Measurements from ENCODE around the gene IL23R.
A peak's percentile ranks its signal among the peaks of the same experiment; 100 is the strongest.
"Not testable (repeated sequence)": the region's sequence is repeated elsewhere in the genome, so short reads cannot be mapped to it uniquely, and the experiment has no call there.

Gene IL23R

DNA sequence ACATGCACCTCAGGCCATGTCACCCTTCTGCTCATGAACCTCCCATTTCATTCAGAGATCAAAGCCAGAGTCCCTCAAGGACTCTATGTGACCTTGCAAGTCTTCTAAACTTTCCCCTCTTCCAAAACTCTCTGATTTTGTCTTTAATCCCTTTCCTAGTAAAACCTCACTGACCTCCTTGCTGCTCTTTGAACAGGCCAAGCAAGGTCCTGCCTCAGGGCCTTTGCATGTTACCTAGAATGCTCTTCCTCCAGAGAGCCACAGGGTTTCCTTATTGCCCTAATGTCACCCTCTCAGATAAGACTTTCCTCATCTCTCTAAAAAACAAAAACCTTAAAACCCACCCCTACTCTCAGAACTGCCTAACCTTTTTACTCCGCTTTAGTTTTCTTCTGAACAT is 26.6 kb downstream of the IL23R start:
- DNase-seq (ENCODE audit: low spot score), result no peak

DNA sequence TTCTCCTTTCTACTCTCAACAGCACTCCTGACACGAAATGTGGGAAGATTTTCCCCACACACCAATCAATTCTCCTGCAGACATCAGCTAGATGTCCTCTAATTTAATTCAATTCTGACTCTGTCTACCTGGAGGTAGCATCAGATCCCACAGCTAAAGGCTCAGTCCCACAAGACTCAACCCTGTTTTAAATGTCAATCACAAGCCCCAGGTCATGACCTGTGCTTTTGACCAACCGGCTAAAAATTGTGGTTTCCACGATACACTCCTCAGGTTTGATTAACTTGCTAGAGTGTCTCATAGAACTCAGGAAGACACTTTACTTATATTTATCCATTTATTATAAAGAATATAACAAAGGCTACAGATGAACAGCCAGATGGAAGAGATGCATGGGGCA is 27.4 kb downstream of the IL23R start:
- no peak for DNase-seq (ENCODE audit: low spot score)

DNA sequence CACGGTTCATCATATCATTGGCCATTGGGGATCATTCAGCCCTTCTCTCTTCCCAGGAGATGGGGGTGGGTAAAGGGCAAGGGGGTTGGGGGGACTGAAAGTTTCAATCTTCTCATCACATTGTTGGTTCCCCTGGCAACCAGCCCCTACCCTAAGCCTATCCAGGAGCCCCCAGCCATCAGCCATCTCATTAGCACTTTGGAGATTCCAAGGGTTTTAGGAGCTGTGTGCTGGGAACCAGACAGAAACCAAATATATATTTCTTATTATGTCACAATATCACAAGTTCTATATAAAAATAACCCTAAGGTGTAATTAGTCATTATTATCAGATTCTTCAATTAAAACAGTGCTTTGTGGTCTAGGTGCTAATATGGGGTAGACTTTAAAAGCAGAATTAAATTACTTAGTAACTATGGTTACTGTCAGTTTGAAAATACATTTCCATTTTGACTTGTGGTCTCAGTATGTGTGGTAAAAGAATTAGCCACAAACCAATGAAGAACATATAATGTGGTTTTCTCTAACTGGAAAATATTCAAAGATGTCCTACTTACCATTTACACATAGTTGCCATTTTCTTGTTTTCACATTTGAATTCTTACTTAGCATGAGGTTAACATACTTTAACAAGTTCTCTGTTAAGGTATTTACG is 28.1 kb downstream of the IL23R start:
- DNase-seq (ENCODE audit: low spot score), result no peak

DNA sequence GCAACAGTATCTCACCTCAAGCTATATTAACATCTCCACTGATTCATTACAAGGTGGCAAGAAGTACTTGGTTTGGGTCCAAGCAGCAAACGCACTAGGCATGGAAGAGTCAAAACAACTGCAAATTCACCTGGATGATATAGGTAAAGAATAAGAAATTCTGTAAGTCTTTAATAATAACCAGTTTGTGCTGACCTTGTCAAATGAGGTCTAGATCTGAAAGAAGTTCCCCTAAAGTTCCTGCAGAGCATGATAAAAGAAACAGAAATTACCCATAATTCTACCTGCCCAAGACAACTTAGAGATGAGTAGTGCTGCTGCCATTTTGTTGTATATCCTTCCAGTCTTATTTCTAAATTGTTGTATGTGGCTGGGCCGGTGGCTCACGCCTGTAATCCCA is 34.5 kb downstream of the IL23R start:
- DNase-seq (ENCODE audit: low spot score), result no peak

DNA sequence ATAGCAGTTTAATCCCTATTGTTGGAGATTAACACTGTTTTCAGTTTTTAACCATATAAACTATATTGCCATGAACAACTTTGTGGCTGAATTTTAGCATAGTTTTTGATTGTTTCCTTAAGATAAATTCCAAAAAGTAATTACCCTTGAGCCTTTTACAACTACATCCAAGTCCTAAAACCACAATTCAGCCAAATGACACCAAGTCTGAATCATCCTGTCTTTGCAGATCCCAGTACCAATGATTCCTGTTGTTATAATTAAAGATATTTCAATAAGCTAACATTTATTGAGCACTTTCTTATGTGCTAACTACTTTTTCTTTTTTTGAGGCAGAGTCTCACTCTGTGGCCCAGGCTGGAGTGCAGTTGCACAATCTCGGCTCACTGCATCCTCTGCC is 35.6 kb downstream of the IL23R start:
- DNase-seq (ENCODE audit: low spot score), result no peak

DNA sequence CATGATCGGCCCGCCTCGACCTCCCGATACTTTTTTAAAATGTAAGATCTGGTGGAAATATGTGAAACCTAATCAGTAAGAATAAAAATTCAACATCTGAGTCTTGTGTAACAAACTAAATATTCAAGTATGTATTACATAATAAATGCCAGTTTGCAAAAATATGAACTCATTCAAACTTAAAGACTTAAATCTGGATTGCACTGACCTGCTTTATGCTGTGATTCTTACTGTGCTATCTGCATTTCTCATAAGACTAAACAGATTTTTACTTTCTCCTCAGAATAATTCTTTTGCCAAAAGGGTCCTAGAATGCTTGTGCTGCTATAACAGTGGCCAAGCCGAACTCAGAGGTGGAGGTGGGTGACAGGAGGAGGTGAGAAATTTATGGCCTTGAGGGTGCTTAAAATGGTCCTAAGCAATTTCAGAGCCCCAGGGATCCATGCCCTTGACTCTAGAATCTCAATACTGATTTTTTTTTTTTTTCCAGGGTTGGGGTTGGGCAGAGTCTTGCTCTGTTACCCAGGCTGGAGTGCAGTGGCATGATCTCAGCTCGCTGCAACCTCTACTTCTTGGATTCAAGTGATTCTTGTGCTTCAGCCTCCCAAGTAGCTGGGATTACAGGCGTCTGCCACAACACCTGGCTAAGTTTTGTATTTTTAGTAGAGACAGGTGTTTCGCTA is 38.2 kb downstream of the IL23R start:
- DNase-seq (ENCODE audit: low spot score), result no peak

DNA sequence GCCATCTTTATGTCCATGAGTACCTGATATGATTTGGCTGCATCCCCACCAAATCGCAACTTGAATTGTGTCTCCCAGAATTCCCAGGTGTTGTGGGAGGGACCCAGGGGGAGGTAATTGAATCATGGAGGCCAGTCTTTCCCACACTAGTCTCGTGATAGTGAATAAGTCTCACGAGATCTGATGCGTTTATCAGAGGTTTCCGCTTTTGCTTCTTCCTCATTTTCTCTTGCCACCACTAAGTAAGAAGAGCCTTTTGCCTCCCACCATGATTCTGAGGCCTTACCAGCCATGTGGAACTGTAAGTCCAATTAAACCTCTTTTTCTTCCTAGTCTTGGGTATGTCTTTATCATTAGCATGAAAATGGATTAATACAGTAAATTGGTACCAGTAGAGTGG is 41.1 kb downstream of the IL23R start:
- DNase-seq (ENCODE audit: low spot score), result not testable (repeated sequence)

DNA sequence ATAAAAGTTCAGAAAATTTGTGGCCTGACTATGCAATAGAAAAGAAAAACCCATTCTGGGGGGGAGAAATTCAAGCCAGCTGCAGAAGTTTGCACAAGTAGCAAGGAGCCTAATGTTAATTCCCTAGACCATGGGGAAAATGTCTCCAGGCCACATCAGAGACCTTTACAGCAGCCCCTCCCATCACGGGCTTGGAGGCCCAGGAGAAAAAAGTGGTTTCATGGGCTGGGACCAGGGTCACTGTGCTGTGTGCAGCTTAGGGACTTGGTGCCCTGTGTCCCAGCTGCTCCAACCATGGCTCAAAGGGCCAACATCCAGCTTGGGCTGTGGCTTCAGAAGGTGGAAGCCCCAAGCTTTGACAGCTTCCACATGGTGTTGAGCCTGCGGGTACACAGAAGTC is 42.0 kb downstream of the IL23R start:
- no peak for DNase-seq (ENCODE audit: low spot score)

DNA sequence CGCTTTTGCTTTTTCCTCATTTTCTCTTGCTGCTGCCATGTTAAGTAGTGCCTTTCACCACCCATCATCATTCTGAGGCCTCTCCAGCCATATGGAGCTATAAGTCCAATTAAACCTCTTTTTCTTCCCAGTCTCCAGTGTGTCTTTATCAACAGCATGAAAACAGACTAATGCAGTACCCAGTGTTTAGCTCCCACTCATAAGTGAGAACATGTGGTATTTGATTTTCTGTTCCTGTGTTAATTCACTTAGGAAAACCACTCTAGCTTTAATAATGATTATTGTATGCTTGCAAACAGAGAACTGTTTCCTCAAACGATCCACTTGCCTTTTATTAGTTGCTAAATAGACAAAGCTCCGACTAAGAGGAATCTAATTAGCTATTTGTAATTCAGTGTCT is 43.3 kb downstream of the IL23R start:
- no peak for DNase-seq (ENCODE audit: low spot score)

DNA sequence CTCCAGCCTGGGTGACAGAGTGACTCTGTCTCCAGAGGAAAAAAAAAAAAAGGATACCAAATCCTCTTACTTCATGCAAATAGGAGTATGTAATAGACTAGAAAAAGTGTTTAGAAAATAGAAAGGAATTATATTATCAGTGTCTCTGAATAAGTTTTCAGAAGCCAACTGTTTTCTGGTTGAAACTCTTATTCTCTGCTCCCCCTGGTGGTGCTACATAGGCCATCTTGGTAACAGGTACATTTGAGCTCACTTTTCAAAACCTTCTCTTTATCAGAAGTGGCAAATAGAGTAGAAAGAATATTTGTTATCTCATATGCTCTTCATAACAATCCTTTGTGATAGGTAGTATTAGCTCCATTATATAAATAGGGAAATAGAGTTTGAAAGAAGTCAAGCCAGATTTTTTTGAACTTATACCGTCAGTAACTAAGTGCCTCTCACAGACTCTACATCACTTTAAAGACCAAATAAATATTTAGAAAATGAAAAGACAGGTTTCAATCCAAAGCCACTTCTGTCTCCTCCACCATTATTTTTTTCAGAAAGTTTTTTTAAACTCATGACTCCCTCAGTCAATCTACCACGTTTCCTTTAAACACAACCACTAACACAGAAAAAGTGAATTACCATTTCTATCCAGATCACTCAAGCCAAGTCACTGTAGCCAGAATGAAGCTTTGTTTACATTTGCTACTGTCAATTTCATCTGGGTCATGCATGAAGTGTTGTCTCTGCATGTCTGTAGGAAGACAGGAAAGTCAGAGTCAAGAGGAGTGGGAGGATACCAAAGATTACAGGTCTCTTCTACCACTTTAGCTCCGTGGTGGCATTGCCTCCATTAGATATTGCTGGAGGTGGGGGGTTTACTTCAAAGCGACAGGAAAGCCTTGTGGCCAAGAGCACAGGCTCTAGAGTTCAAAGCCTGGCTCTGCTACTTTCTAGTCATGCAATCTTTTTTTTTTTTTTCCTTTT is 45.6 kb downstream of the IL23R start:
- DNase-seq (ENCODE audit: low spot score), result no peak

DNA sequence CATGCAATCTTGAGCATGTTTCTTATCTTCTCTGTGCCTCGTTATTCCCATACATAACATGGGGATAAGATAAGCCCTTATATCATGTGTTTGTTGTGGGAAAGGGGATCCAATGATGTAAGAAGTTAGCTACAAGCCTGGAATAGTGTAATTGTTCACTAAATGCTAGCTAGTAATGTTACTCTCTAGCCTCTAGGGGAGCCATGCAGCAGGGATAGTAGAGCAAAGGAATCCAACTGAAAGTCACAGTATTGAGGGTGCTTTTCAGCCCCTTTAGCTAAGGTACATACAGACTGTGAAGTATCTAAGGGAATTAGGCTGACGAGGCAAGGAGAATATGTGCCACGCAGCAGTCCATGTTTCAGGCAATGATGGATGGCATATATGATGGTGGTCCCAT is 46.9 kb downstream of the IL23R start:
- DNase-seq (ENCODE audit: low spot score), result peak; percentile 12

DNA sequence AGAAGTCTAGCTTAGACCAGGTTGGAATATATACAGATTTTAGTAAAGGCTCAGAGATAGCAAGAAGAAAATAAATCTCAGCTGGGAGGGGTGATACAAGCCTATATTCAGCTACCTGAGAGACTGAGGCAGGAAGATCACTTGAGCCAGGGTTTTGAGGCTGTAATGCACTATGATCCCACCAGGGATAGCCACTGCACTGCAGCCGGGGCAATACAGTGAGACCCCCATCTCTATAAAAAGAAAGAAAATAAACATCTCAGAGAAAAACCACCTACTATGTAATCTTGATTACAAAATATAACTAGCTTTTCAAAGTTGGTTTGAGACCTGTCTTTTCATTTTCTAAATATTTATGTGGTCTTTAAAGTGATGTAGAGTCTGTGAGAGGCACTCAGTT is 47.7 kb downstream of the IL23R start:
- no peak for DNase-seq (ENCODE audit: low spot score)

DNA sequence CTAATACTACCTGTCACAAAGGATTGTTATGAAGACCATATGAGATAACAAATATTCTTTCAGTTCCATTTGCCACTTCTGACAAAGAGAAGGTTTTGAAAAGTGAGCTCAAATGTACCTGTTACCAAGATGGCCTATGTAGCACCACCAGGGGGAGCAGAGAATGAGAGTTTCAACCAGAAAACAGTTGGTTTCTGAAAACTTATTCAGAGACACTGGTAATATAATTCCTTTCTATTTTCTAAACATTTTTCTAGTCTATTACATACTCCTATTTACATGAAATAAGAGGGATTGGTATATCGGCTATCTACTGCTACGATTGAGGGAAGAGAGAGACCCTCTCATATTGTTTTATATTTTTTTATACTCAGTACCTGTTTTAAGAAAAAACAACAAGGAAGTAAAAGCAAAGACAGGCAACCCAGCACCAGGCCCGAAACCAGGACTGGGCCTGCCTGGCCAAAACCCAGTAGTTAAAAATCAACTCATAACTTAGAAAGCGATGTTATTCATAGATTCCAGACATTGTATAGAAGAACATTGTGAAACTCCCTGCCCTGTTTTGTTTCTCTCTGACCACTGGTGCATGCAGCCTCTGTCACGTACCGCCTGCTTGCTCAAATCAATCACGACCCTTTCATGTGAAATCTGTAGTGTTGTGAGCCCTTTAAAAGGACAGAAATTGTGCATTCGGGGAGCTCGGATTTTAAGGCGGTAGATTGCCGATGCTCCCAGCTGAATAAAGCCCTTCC is 48.3 kb downstream of the IL23R start:
- peak; percentile 5 for DNase-seq (ENCODE audit: low spot score)

DNA sequence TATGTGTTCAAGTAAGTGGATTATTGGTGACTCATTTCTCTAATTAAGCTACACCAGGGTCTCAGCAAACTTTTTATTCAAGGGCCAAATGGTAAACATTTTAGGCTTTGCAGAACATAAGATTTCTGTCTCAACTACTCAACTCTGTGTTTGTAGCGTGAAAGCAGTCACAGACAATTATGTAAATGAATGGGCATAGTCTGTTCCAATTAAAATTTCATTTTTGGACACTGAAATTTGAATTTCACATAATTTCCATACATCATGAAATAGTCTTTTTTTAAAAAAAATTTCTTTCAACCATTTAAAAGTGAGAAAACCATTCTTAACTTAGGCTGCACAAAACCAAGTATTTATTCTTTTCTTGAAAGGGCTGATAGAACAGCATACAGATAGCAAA is 50.1 kb downstream of the IL23R start:
- DNase-seq (ENCODE audit: low spot score), result no peak

DNA sequence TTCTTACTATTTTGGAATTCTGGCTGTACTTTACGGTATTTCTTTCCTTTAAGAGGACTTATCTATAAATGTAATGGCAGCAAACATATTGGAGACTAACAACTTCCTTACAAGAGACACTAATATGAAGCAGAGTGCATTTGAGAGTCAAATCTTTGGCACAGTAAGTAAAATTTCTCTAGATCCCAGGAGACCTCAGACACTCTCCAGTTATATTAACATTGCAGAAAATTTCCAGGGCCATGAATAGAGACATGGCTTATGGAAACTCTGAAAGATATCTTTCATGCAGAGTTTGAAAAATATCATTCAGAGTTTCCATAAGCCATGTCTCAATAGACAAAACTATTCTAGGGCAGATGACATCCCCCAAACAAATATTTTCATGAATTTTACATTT is 51.2 kb downstream of the IL23R start:
- no peak for DNase-seq (ENCODE audit: low spot score)

DNA sequence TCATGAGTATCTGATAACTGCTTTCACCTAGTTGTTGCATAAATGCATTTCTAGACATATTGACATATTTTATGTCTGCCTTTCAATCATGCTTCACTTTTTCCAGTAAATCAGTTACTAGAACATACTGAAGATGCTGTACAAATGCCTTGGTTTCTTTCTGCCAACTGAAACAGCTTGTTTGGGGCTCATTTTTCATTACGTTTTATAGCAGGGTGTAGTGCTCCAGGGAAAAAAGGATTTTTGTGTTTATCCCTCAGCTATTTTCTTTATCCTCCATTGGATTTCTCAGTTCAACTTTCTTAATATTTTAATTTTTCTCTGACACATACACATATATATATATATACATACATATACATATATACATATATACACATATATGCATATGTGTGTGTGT is 51.7 kb downstream of the IL23R start:
- DNase-seq (ENCODE audit: low spot score), result no peak

DNA sequence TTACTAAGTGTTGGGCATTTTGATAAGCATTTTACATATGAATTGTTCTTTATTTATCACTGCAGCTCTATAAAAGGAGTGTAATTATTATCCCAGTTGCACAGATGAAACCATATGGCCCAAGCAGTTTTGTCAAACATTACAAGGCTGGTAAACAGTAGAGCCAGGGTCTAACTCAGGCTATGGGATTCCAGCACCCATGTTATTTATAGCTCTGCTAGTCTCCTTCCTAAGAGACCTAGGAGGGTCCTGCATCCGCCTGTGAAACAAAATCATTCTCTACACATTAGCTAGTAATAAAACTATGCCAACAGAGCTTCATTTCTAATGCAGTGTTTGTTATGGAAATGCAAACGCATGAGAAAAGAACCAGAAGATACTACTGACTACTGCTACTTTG is 58.6 kb downstream of the IL23R start:
- DNase-seq (ENCODE audit: low spot score), result no peak

DNA sequence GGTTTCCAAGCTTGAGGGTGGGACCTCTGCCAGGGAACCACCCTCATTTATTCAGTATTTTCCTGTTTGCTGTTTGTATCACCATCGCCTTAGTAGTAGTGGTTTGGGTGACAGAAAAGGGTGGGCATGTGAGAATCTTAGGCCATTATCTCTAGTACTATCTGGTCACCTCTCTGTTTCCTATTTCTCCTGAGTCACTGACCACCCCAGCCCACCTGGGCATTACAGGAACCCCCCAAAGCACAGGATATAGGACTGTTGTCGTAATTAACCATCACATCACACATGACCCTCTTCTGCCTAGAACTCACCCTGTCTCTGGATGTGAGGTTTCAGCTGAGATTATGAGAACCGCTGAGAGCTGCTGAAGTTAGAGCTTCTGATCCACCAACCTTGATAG is 60.4 kb downstream of the IL23R start:
- DNase-seq (ENCODE audit: low spot score), result no peak

DNA sequence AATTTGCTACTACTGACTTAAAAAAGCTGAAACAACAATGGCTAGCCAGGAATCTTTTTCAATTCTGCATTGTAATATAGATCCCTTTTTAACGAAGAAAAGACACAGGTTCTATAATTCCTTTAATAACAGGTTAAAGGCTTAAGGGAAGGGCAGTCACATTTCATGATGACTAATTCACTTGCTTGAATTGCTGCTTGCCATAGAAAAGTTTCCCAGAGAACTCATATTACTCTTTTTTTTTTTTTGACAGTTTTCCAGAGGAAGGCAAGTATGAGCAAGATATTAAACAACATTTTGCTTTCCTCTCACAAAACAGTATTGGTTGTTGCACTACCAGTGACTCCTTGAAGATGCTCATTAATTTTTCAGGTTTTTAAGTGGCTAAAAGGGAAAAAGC is 60.9 kb downstream of the IL23R start:
- no peak for DNase-seq (ENCODE audit: low spot score)

DNA sequence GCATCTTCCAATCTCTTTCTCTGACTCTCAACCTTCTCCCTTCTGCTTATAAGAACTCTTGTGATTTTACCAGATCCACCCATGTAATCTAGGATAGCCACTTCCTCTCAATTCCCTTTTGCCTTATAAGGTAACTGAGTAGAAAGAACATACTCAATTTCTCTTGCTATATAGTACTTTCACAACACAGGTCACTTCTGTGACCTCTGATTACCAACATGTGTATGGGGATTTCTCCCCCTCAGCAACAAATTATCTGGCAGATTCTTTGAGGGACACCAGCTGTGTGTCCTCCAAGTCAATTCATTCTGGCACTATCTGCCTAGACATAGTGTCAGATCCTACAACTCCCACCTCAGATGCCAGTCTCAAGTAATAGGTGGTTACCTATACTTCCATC is 62.5 kb downstream of the IL23R start:
- DNase-seq (ENCODE audit: low spot score), result no peak

DNA sequence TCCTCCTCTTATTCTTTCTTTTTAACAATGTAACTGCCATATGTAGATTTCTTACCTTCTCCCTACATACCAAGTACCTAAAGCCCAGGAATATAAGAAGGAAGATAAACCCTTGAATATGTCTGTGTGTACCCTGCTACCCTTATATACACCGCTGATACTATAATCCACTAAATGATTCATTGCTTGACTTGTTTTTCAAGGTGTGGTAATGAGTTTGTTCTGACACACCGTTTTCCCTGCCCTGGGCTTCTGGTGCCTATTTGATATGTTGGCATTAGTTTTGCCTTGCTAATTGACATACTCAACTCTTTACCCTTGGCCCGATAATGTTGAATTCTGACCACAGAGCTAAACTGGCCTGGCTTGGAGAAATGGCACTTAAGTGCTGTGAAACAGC is 64.3 kb downstream of the IL23R start:
- no peak for DNase-seq (ENCODE audit: low spot score)

DNA sequence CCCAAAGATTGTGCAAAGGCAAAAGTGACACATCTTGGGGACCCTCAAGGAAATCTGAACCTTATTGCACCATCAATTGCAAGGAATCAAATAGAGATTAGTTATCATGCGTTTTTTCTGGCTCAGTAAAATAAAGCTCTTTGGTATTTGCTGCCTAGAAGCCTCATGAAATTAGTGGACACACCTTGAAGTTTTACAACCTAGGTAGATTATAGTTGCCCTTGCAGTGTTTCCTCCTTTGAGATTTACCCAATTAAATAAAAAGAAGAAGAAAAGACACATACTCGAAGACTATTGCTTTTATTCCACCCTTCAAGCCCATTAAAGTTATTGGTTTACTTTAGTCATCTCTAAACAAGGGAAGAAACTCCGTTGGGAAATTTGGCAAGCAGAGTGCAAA is 70.0 kb downstream of the IL23R start:
- no peak for DNase-seq (ENCODE audit: low spot score)

Data from hepatic stellate cell (primary cell).